GM23338 (cell line): ENCODE measurements around the gene ANKRD11. TPM values are rescaled to one million over a fixed set of nuclear protein-coding genes. Genes with fewer than 3 reads are reported as not detected.

ENCODE experiments used
- ATAC-seq: fragments of 200-7000 bp; cut with Tn5 transposase; 3 replicates; pipeline ENCODE4 v1.9.1; 2020
- DNase-seq: peaks from one replicate; pipeline ENCODE4 v3.0.0-alpha.2; 2015; ENCODE audit warnings: low spot score
- H2AFZ ChIP-seq: fragments of 200-600 bp; sonication (generic); 2 replicates; pipeline ENCODE4 v1.8.0; 2016; ENCODE audit warnings: antibody characterized with exemption, mild to moderate bottlenecking, moderate library complexity
- H3F3A ChIP-seq: fragments of 200-600 bp; sonication (generic); replicated peaks from 2 replicates; pipeline ENCODE4 v1.8.0; 2017; ENCODE audit warnings: antibody characterized with exemption, mixed run types, low read depth
- H3K27ac ChIP-seq: fragments of 200-600 bp; sonication (generic); 2 replicates; pipeline ENCODE4 v1.6.1; 2016; ENCODE audit warnings: low read depth
- H3K27me3 ChIP-seq: fragments of 200-600 bp; sonication (generic); 2 replicates; pipeline ENCODE4 v1.8.0; 2016; ENCODE audit warnings: mild to moderate bottlenecking, mixed run types, moderate library complexity; ENCODE audit not compliant: insufficient read depth
- H3K36me3 ChIP-seq: fragments of 200-600 bp; sonication (generic); 2 replicates; pipeline ENCODE4 v1.8.0; 2016; ENCODE audit warnings: mild to moderate bottlenecking; ENCODE audit not compliant: insufficient read depth
- H3K4me1 ChIP-seq: fragments of 200-600 bp; sonication (generic); 2 replicates; pipeline ENCODE4 v1.8.0; 2016; ENCODE audit warnings: mild to moderate bottlenecking, moderate library complexity; ENCODE audit not compliant: insufficient read depth
- H3K4me2 ChIP-seq: fragments of 200-600 bp; sonication (generic); 2 replicates; pipeline ENCODE4 v1.7.1; 2017; ENCODE audit warnings: mixed run types
- H3K4me3 ChIP-seq: fragments of 200-600 bp; sonication (generic); 2 replicates; pipeline ENCODE4 v1.6.1; 2016; ENCODE audit warnings: mixed run types
- H3K79me2 ChIP-seq: fragments of 200-600 bp; sonication (generic); replicated peaks from 2 replicates; pipeline ENCODE4 v1.8.0; 2017; ENCODE audit warnings: mild to moderate bottlenecking; ENCODE audit not compliant: insufficient read depth
- H3K9me2 ChIP-seq: fragments of 200-600 bp; sonication (generic); 2 replicates; pipeline ENCODE4 v1.8.0; 2017; ENCODE audit not compliant: insufficient read depth
- H4K20me1 ChIP-seq: fragments of 200-600 bp; sonication (generic); replicated peaks from 2 replicates; pipeline ENCODE4 v1.8.0; 2017; ENCODE audit warnings: mild to moderate bottlenecking; ENCODE audit not compliant: insufficient read depth
- H3K27ac Mint-ChIP-seq: 2 replicates; pipeline ENCODE4 v1.8.0; 2020; ENCODE audit warnings: inconsistent platforms, mild to moderate bottlenecking, moderate library complexity, mixed read lengths
- H3K27me3 Mint-ChIP-seq: 3 replicates; pipeline ENCODE4 v1.8.0; 2022; ENCODE audit warnings: low read depth, mild to moderate bottlenecking, moderate library complexity, mixed read lengths, inconsistent platforms; ENCODE audit not compliant: insufficient read depth, poor library complexity
- H3K36me3 Mint-ChIP-seq: 3 replicates; pipeline ENCODE4 v1.8.0; 2021; ENCODE audit warnings: low read depth, mild to moderate bottlenecking, inconsistent platforms, moderate library complexity, mixed read lengths
- H3K4me1 Mint-ChIP-seq: 3 replicates; pipeline ENCODE4 v1.8.0; 2020; ENCODE audit warnings: mild to moderate bottlenecking, inconsistent platforms, mixed read lengths
- H3K4me3 Mint-ChIP-seq: 3 replicates; pipeline ENCODE4 v1.8.0; 2021; ENCODE audit warnings: moderate library complexity, mild to moderate bottlenecking, inconsistent platforms, mixed read lengths
- H3K9me3 Mint-ChIP-seq: 3 replicates; pipeline ENCODE4 v1.8.0; 2020; ENCODE audit warnings: moderate library complexity, mild to moderate bottlenecking, inconsistent platforms, mixed read lengths
- CREB1 ChIP-seq: fragments of 250-450 bp; sonication (Bioruptor Pico); IDR thresholded peaks from 2 replicates; pipeline ENCODE4 v1.5.0; 2020; ENCODE audit warnings: low read depth, mild to moderate bottlenecking, moderate library complexity
- CTCF ChIP-seq, 2 experiments: fragments of 200-600 bp in 1 of 2; sonication (generic) in 1 of 2; conservative IDR thresholded peaks; 2 replicates each; pipeline versions ENCODE4 v1.5.1 to v1.6.1; 2016 to 2017; ENCODE audit warnings: antibody characterized with exemption in 2 of 2, low read depth in 2 of 2, mild to moderate bottlenecking in 2 of 2, moderate library complexity in 1 of 2
- EZH2 ChIP-seq: fragments of 200-600 bp; sonication (generic); IDR thresholded peaks from one replicate; pipeline ENCODE4 v1.8.0; 2017; ENCODE audit warnings: antibody characterized with exemption, mild to moderate bottlenecking, low read depth; ENCODE audit not compliant: unreplicated experiment
- EZH2phosphoT487 ChIP-seq: fragments of 200-600 bp; sonication (generic); IDR thresholded peaks from one replicate; pipeline ENCODE4 v1.8.1; 2018; ENCODE audit warnings: antibody characterized with exemption; ENCODE audit not compliant: unreplicated experiment
- JUNB ChIP-seq: IDR thresholded peaks from one replicate; pipeline ENCODE4 v1.6.1; 2016; ENCODE audit warnings: antibody characterized with exemption; ENCODE audit not compliant: unreplicated experiment
- NANOG ChIP-seq: IDR thresholded peaks from 2 replicates; pipeline ENCODE4 v1.6.1; 2016; ENCODE audit warnings: antibody characterized with exemption, borderline replicate concordance
- POLR2AphosphoS5 ChIP-seq: IDR thresholded peaks from 2 replicates; pipeline ENCODE4 v1.6.1; 2016; ENCODE audit warnings: antibody characterized with exemption, low read depth
- REST ChIP-seq: IDR thresholded peaks from one replicate; pipeline ENCODE4 v1.6.1; 2018; ENCODE audit warnings: antibody characterized with exemption; ENCODE audit not compliant: unreplicated experiment
- STAT1 ChIP-seq: IDR thresholded peaks from one replicate; pipeline ENCODE4 v1.6.1; 2016; ENCODE audit warnings: antibody characterized with exemption; ENCODE audit not compliant: unreplicated experiment
- ZNF114 ChIP-seq: fragments of 250-450 bp; sonication (Bioruptor Pico); IDR thresholded peaks from 2 replicates; pipeline ENCODE4 v1.5.0; 2020; ENCODE audit warnings: mild to moderate bottlenecking, moderate library complexity
- ZNF331 ChIP-seq: fragments of 250-450 bp; sonication (Bioruptor Pico); IDR thresholded peaks from 2 replicates; pipeline ENCODE4 v1.5.0; 2020; ENCODE audit warnings: low read depth, mild to moderate bottlenecking, moderate library complexity
- ZNF462 ChIP-seq: fragments of 250-450 bp; sonication (Bioruptor Pico); IDR thresholded peaks from 2 replicates; pipeline ENCODE4 v1.5.0; 2020; ENCODE audit warnings: mild to moderate bottlenecking, moderate library complexity
- polyA plus RNA-seq: library from polyadenylated mRNA; unstranded; fragments of >200 nt; fragmentation: Nextera tagmentation; extraction: Ambion mirVana; gene quantifications from 2 replicates; pipeline ENCODE4 v1.2.1, GENCODE V29; 2016
- total RNA-seq: library from RNA; depleted of rRNA; stranded (reverse); fragments of >200 nt; shearing (Covaris generic); gene quantifications from 2 replicates; pipeline ENCODE4 v1.2.3, GENCODE V29; 2014
- TF ChIP-seq, protein P1 (sequence below): IDR thresholded peaks from 2 replicates; pipeline ENCODE4 v1.6.1; 2016; ENCODE audit warnings: antibody characterized with exemption

Gene ANKRD11
- total and polyA plus RNA-seq, 2 experiments from 2014 or later: 130 to 159 TPM

- H3K4me1 ChIP-seq: peaks cover 12% of the 10 kb centered on the region
- no peaks in the 10 kb centered on the region for H3K9me2 ChIP-seq
Measured at GRCh38 chr16:89511374-89511773, 21.0 kb upstream of the ANKRD11 start.

More at GRCh38 chr16:89511374-89511773, 21.0 kb upstream of the ANKRD11 start:
- peaks cover 12% of the 10 kb centered on the region; the same call in 1 of the 2 replicates for H3F3A ChIP-seq
- H3K4me1 Mint-ChIP-seq: peaks cover 2% of the 10 kb centered on the region; the same call in 1 of the 3 replicates
- H2AFZ ChIP-seq: no peak overlapping the region
- peaks cover 7% of the 10 kb centered on the region; the same call in 1 of the 2 replicates for H3K27me3 ChIP-seq
- H3K36me3 ChIP-seq: peaks cover 41% of the 10 kb centered on the region
- H3K27ac Mint-ChIP-seq: no peak overlapping the region
- H3K36me3 Mint-ChIP-seq: peaks cover 46% of the 10 kb centered on the region
- no peak overlapping the region for H3K27ac ChIP-seq
- TF ChIP-seq STAT1 (no peak), POLR2AphosphoS5 (no peak), REST (no peak), ZNF462 (CRISPR knock-in tag) (no peak), CTCF (conservative IDR thresholded peaks at IDR 0.05; ENCODE audit: low read depth in 2 of 2) (no peak), ZNF114 (no peak), JUNB (no peak), CREB1 (CRISPR knock-in tag) (no peak), ZNF331 (CRISPR knock-in tag) (no peak), EZH2phosphoT487 (no peak), NANOG (no peak), EZH2 (no peak)
- TF ChIP-seq, protein P1, sequence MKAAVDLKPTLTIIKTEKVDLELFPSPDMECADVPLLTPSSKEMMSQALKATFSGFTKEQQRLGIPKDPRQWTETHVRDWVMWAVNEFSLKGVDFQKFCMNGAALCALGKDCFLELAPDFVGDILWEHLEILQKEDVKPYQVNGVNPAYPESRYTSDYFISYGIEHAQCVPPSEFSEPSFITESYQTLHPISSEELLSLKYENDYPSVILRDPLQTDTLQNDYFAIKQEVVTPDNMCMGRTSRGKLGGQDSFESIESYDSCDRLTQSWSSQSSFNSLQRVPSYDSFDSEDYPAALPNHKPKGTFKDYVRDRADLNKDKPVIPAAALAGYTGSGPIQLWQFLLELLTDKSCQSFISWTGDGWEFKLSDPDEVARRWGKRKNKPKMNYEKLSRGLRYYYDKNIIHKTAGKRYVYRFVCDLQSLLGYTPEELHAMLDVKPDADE: no peak
- DNase-seq (no peak), ATAC-seq (no peak)
- H4K20me1 ChIP-seq: peaks cover 14% of the 10 kb centered on the region
- H3K4me2 ChIP-seq: no peak overlapping the region
- peaks cover 44% of the 10 kb centered on the region for H3K79me2 ChIP-seq
- H3K4me3 ChIP-seq: no peak overlapping the region
- H3K9me3 Mint-ChIP-seq: no peaks in the 10 kb centered on the region
- no peak overlapping the region for H3K4me3 Mint-ChIP-seq
- H3K27me3 Mint-ChIP-seq: no peaks in the 10 kb centered on the region
